Upper lobe of left lung (tissue), 4 donors: ENCODE results near the gene RNLS.

Experiments
- CTCF ChIP-seq, 6 experiments: fragments of 450-650 bp in 4 of 6; fragments of 200-600 bp in 2 of 6; sonication (generic) in 2 of 6; IDR thresholded peaks; one replicate each; pipeline ENCODE4 v1.5.1; 2016 to 2019; ENCODE audit warnings: antibody characterized with exemption in 6 of 6
- EP300 ChIP-seq, 4 donors: sonication (generic); formaldehyde crosslinking; IDR thresholded peaks; one replicate each; pipeline ENCODE4 v1.5.1; 2017; ENCODE audit warnings: antibody characterized with exemption in 4 of 4, control low read depth in 2 of 4
- POLR2A ChIP-seq, 4 donors: fragments of 450-650 bp; IDR thresholded peaks; one replicate each; pipeline ENCODE4 v1.5.1; 2016 to 2017; ENCODE audit warnings: antibody characterized with exemption in 4 of 4, mild to moderate bottlenecking in 2 of 4

GRCh38 chr10:88233870-88234269, 349.2 kb downstream of the RNLS start:
- TF ChIP-seq EP300 (IDR thresholded peaks at IDR 0.05) (no peak), CTCF (IDR thresholded peaks at IDR 0.05) (no peak), POLR2A (IDR thresholded peaks at IDR 0.05) (no peak)
